ENCODE results near the gene FOLR2.

GRCh38 chr11:72228844-72229231, 12.2 kb downstream of the FOLR2 start:
- TF ChIP-seq EP300 (IDR thresholded peaks at IDR 0.05; ENCODE audit: borderline replicate concordance in 1 of 2, low read depth in 2 of 2, low read length in 2 of 2) (no peak), POLR2AphosphoS5 (IDR thresholded peaks at IDR 0.05; ENCODE audit: low read depth, low read length) (no peak), CBX5 (IDR thresholded peaks at IDR 0.05; ENCODE audit: low read depth, low read length) (no peak), MAX (IDR thresholded peaks at IDR 0.05) (no peak), RAD21 (IDR thresholded peaks at IDR 0.05 in 1 of 2, conservative IDR thresholded peaks at IDR 0.05 in 1 of 2; ENCODE audit: low read depth in 2 of 2, low read length in 2 of 2) (no peak), CTCF (IDR thresholded peaks at IDR 0.05; ENCODE audit: control extremely low read depth in 1 of 3, insufficient read depth in 1 of 3, low read depth in 1 of 3, low read length in 3 of 3) (no peak), RXRA (IDR thresholded peaks at IDR 0.05; ENCODE audit: insufficient read depth, low read depth, low read length) (no peak), NANOG (IDR thresholded peaks at IDR 0.05; ENCODE audit: insufficient read depth, low read depth, low read length, poor library complexity, severe bottlenecking) (no peak), CREB1 (IDR thresholded peaks at IDR 0.05) (no peak), TAF1 (IDR thresholded peaks at IDR 0.05; ENCODE audit: low read depth, low read length) (no peak), POLR2A (IDR thresholded peaks at IDR 0.05; ENCODE audit: control extremely low read depth in 1 of 2, low read depth in 2 of 2, low read length in 2 of 2) (no peak)

All from H1 (cell line).